Liver (tissue), 9 donors: ENCODE data around the gene ATP11C. TPM values are rescaled to one million over a fixed set of nuclear protein-coding genes. Genes with fewer than 3 reads are reported as not detected.

ENCODE experiments used
- DNase-seq: peaks from one replicate; pipeline ENCODE4 v3.0.0-alpha.2; 2017; ENCODE audit warnings: low spot score
- H3K27ac ChIP-seq, 2 donors: one replicate each; pipeline ENCODE4 v1.7.0; 2013; ENCODE audit warnings: inconsistent platforms in 2 of 2, low read length in 2 of 2, control low read depth in 1 of 2, low read depth in 1 of 2, mild to moderate bottlenecking in 1 of 2
- H3K27me3 ChIP-seq, 4 donors: one replicate each; pipeline versions ENCODE4 v1.6.1 to v1.7.0; 2013; ENCODE audit warnings: low read length in 3 of 4, inconsistent platforms in 1 of 4, mild to moderate bottlenecking in 1 of 4, moderate library complexity in 1 of 4; ENCODE audit not compliant: control insufficient read depth in 4 of 4, insufficient read depth in 4 of 4
- H3K36me3 ChIP-seq, 4 donors: one replicate each; pipeline versions ENCODE4 v1.6.1 to v1.7.0; 2013; ENCODE audit warnings: low read length in 3 of 4, mild to moderate bottlenecking in 3 of 4, low read depth in 1 of 4, moderate library complexity in 1 of 4; ENCODE audit not compliant: control insufficient read depth in 4 of 4, insufficient read depth in 3 of 4
- H3K4me1 ChIP-seq, 4 donors: one replicate each; pipeline versions ENCODE4 v1.6.1 to v1.7.0; 2013; ENCODE audit warnings: low read length in 3 of 4, mild to moderate bottlenecking in 3 of 4, moderate library complexity in 1 of 4; ENCODE audit not compliant: control insufficient read depth in 4 of 4, insufficient read depth in 4 of 4
- H3K4me3 ChIP-seq, 3 donors: one replicate each; pipeline versions ENCODE4 v1.6.1 to v1.7.0; 2013; ENCODE audit warnings: low read length in 3 of 3, control low read depth in 1 of 3, low read depth in 1 of 3, mild to moderate bottlenecking in 1 of 3
- H3K9ac ChIP-seq, 2 donors: one replicate each; pipeline ENCODE4 v1.7.0; 2013; ENCODE audit warnings: low read length in 2 of 2, mild to moderate bottlenecking in 2 of 2, moderate library complexity in 2 of 2, control low read depth in 1 of 2, low read depth in 1 of 2
- H3K9me3 ChIP-seq, 4 donors: one replicate each; pipeline versions ENCODE4 v1.6.1 to v1.7.0; 2013; ENCODE audit warnings: low read length in 3 of 4; ENCODE audit not compliant: control insufficient read depth in 4 of 4
- ATF3 ChIP-seq: IDR thresholded peaks from 2 replicates; pipeline ENCODE4 v1.6.1; 2016; ENCODE audit warnings: antibody characterized with exemption
- EGR1 ChIP-seq, 2 donors: IDR thresholded peaks; 2 replicates each; pipeline ENCODE4 v1.6.1; 2016 to 2018; ENCODE audit warnings: antibody characterized with exemption in 2 of 2, low read depth in 2 of 2
- HNF4A ChIP-seq, 2 donors: conservative IDR thresholded peaks; 2 replicates each; pipeline ENCODE4 v1.6.1; 2016; ENCODE audit warnings: antibody characterized with exemption in 2 of 2, mild to moderate bottlenecking in 2 of 2
- MAX ChIP-seq: IDR thresholded peaks from 2 replicates; pipeline ENCODE4 v1.6.1; 2016; ENCODE audit warnings: antibody characterized with exemption
- NR2F2 ChIP-seq: IDR thresholded peaks from 2 replicates; pipeline ENCODE4 v1.6.1; 2016; ENCODE audit warnings: antibody characterized with exemption
- REST ChIP-seq: IDR thresholded peaks from 2 replicates; pipeline ENCODE4 v1.6.1; 2016; ENCODE audit warnings: antibody characterized with exemption, mild to moderate bottlenecking
- SP1 ChIP-seq: IDR thresholded peaks from 2 replicates; pipeline ENCODE4 v1.6.1; 2018; ENCODE audit warnings: antibody characterized with exemption, mild to moderate bottlenecking
- YY1 ChIP-seq: IDR thresholded peaks from 2 replicates; pipeline ENCODE4 v1.6.1; 2016; ENCODE audit warnings: antibody characterized with exemption, mild to moderate bottlenecking
- ZBTB33 ChIP-seq: IDR thresholded peaks from 2 replicates; pipeline ENCODE4 v1.6.1; 2016; ENCODE audit warnings: antibody characterized with exemption
- WGBS: extraction: QIAGEN DNeasy Blood & Tissue Kit; methylation state at CpG from one replicate; pipeline ENCODE4 v1.1.7; 2013; 5-methylcytosine and 5-hydroxymethylcytosine counted together
- polyA plus RNA-seq, 2 donors: library from polyadenylated mRNA; stranded (reverse) in 1 of 2; unstranded in 1 of 2; fragments of 200-250 nt in 1 of 2; fragments of >200 nt in 1 of 2; fragmentation: Nextera tagmentation in 1 of 2; extraction: Ambion mirVana in 1 of 2; gene quantifications; one replicate each; pipeline versions ENCODE4 v1.2.1 to v1.2.3, GENCODE V29; 2013 to 2015
- total RNA-seq, 2 donors: library from RNA; depleted of rRNA; stranded (reverse); fragments of >200 nt; gene quantifications; one replicate each; pipeline ENCODE4 v1.2.3, GENCODE V29; 2014
- donor health status: healthy.
- donor health status: healthy.
- donor health status: healthy.
- donor health status: healthy.
- donor health status: healthy.

The ATP11C gene
- total and polyA plus RNA-seq, 4 donors: 11.8 to 52.1 (median 18.9) TPM

GRCh38 chrX:139758250-139758649 lies 174.6 kb downstream of the ATP11C start:
- Histone ChIP-seq H3K9me3 (peaks cover 0 to 6% (median 4%) of the 10 kb centered on the region in 4 donors), H3K27me3 (no peaks in the 10 kb centered on the region), H3K4me1 (no peaks in the 10 kb centered on the region), H3K27ac (no peak overlapping the region), H3K9ac (no peak overlapping the region), H3K4me3 (no peak overlapping the region), H3K36me3 (peaks cover 0 to 19% (median 4%) of the 10 kb centered on the region in 4 donors)
- 90% methylated on average over 4 of the region's 4 CpGs for WGBS
- no peak for TF ChIP-seq EGR1 (IDR thresholded peaks at IDR 0.05; ENCODE audit: low read depth in 2 of 2)
- no peak for TF ChIP-seq HNF4A (conservative IDR thresholded peaks at IDR 0.05)
- no peak for TF ChIP-seq YY1
- TF ChIP-seq ZBTB33: no peak
- no peak for TF ChIP-seq NR2F2
- TF ChIP-seq MAX: no peak
- DNase-seq: no peak

GRCh38 chrX:139751053-139751452 lies 181.8 kb downstream of the ATP11C start:
- Histone ChIP-seq H3K4me1 (peaks cover 0 to 9% (median 0%) of the 10 kb centered on the region in 4 donors), H3K4me3 (no peak overlapping the region), H3K9ac (no peak overlapping the region), H3K9me3 (peaks cover 0 to 6% (median 4%) of the 10 kb centered on the region in 4 donors), H3K27ac (no peak overlapping the region), H3K27me3 (peaks cover 0 to 3% (median 0%) of the 10 kb centered on the region in 4 donors), H3K36me3 (peaks cover 0 to 9% (median 3%) of the 10 kb centered on the region in 4 donors)
- 95% methylated on average over 3 of the region's 3 CpGs for WGBS
- TF ChIP-seq REST: no peak
- TF ChIP-seq SP1: no peak
- DNase-seq: no peak

- peaks cover 0 to 3% (median 0%) of the 10 kb centered on the region in 4 donors for H3K27me3 ChIP-seq
- DNase-seq: no peak
- H3K4me3 ChIP-seq: no peak overlapping the region
- no peak overlapping the region for H3K27ac ChIP-seq
- peaks cover 0 to 11% (median 2%) of the 10 kb centered on the region in 4 donors for H3K36me3 ChIP-seq
- H3K9me3 ChIP-seq: peaks cover 0 to 6% (median 4%) of the 10 kb centered on the region in 4 donors
- no peak overlapping the region for H3K9ac ChIP-seq
- peaks cover 0 to 9% (median 0%) of the 10 kb centered on the region in 4 donors for H3K4me1 ChIP-seq
- peak in 1 of 2 donors; percentile 23 for TF ChIP-seq HNF4A (conservative IDR thresholded peaks at IDR 0.05)
- TF ChIP-seq ATF3: no peak
Observed at GRCh38 chrX:139750390-139750789, 182.5 kb downstream of the ATP11C start.
